ENCODE results near the gene SLC27A2.
"Not testable (repeated sequence)": the region's sequence is repeated elsewhere in the genome, so short reads cannot be mapped to it uniquely, and the experiment has no call there.

SLC27A2 gene

DNA sequence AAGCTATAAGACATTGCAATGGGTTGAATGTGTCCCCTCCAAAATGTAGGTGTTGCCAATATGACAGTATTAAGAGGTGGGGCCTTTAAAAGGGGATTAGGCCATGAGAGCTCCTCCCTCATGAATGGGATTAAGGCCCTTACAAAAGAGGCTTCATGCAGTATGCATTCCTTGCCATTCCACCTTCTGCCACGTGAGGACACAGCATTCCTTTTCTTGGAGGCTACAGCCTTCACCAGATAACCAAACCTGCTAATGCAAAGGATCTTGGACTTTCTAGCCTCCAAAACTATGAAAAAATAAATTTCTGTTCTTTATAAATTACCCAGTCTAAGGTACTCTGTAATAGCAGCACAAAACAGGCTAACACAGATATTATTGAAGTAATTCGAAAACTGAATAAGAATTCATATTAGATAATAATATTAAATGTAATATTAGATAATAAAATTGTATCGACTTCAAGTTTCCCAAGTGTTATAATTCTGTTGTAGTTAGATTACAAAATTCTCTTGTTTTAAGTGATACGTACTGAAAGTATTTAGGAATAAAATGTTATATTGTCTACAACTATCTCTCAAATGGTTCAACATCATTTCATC, 33.5 kb upstream of the SLC27A2 start:
- H3K4me3 ChIP-seq (ENCODE audit: low read depth, low read length), result no peak overlapping the region
- TF ChIP-seq, protein P1, sequence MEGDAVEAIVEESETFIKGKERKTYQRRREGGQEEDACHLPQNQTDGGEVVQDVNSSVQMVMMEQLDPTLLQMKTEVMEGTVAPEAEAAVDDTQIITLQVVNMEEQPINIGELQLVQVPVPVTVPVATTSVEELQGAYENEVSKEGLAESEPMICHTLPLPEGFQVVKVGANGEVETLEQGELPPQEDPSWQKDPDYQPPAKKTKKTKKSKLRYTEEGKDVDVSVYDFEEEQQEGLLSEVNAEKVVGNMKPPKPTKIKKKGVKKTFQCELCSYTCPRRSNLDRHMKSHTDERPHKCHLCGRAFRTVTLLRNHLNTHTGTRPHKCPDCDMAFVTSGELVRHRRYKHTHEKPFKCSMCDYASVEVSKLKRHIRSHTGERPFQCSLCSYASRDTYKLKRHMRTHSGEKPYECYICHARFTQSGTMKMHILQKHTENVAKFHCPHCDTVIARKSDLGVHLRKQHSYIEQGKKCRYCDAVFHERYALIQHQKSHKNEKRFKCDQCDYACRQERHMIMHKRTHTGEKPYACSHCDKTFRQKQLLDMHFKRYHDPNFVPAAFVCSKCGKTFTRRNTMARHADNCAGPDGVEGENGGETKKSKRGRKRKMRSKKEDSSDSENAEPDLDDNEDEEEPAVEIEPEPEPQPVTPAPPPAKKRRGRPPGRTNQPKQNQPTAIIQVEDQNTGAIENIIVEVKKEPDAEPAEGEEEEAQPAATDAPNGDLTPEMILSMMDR (IDR thresholded peaks at IDR 0.05; ENCODE audit: low read depth, low read length), result peak; percentile 64

DNA sequence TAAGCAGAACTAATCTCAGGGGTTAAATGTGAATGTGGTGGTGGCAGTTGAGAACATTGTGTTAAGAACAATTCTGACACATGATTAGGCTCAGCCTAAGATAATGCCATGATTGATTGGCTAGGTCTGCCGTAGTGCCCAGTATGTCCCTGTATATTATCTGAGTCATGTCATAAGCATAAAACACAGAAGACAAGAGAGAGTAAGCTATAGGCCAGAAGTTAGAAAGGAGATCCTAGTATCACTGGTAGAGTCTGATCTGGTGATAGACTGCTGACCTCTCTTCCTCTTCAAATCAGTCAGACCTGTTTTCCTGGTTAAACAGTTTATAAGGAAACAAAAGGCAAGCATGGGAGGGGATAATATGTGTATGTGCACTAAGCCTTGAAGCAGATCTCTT, 32.9 kb upstream of the SLC27A2 start:
- TF ChIP-seq, protein P1 (IDR thresholded peaks at IDR 0.05; ENCODE audit: low read depth, low read length), result no peak
- H3K4me3 ChIP-seq (ENCODE audit: low read depth, low read length), result no peak overlapping the region

DNA sequence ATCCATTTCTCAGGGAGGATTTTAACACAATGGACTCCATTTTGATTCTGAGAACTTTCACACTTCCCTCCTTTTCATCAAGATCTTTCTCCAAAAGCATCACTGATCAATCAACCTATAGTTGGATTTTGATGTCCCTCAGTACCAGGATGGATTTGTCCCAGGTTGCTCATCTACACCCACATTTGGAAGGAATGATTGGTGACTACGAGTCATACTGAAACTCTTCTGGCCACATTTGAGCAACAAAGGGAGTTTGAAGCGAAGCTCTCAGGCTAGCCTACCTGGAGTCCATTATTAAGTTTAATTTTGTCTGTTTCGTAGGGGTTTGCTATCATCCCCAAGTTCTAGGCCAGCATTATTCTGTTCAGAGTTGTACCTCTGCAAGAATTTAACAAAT, 31.6 kb upstream of the SLC27A2 start:
- H3K4me3 ChIP-seq (ENCODE audit: low read depth, low read length), result no peak overlapping the region
- TF ChIP-seq, protein P1 (IDR thresholded peaks at IDR 0.05; ENCODE audit: low read depth, low read length), result no peak

DNA sequence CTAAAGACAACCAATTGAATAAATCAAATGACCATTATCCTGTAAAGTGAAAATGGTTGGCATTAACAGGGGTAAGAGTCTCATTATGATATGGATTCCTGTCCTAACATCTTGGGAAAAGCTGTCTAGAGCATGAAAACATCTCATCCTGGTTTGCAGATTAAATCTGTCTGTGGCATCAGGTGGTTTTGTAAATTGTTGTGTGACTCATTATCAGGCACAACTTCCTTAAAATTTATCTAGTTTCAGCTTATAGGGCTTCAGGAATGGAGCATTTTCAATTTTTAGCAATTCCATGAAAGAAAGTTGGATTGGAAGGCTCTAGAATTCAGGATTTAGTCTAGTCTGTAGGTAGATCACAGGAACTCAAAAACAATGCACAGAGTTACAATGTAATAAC, 31.1 kb upstream of the SLC27A2 start:
- TF ChIP-seq, protein P1 (IDR thresholded peaks at IDR 0.05; ENCODE audit: low read depth, low read length), result no peak
- no peak overlapping the region for H3K4me3 ChIP-seq (ENCODE audit: low read depth, low read length)

DNA sequence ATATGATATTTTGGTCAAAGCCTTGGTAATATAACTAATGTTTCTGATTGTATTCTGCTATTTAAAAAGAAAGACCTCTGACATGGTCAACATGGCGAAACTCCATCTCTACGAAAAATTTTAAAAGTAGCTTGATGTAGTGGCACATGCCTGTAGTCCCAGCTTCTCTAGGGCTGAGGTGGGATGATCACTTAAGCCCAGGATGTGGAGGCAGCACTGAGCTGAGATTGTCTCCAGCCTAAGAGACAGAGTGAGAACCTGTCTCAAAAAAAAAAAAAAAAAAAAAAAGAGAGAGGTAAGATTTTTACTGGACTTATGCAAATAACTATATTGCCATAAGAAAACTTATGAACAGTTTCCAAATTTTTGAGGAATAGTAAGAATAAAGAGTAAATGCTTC, 30.5 kb upstream of the SLC27A2 start:
- TF ChIP-seq, protein P1 (IDR thresholded peaks at IDR 0.05; ENCODE audit: low read depth, low read length), result no peak
- no peak overlapping the region for H3K4me3 ChIP-seq (ENCODE audit: low read depth, low read length)

DNA sequence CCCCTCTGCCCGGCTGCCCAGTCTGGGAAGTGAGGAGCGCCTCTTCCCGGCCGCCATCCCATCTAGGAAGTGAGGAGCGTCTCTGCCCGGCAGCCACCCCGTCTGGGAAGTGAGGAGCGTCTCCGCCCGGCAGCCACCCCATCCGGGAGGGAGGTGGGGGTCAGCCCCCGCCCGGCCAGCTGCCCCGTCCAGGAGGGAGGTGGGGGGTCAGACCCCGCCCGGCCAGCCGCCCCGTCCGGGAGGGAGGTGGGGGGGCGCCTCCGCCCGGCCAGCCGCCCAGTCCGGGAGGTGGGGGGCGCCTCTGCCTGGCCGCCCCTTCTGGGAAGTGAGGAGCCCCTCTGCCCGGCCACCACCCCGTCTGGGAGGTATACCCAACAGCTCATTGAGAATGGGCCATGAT, 23.8 kb upstream of the SLC27A2 start:
- not testable (repeated sequence) for H3K4me3 ChIP-seq (ENCODE audit: low read depth, low read length)

DNA sequence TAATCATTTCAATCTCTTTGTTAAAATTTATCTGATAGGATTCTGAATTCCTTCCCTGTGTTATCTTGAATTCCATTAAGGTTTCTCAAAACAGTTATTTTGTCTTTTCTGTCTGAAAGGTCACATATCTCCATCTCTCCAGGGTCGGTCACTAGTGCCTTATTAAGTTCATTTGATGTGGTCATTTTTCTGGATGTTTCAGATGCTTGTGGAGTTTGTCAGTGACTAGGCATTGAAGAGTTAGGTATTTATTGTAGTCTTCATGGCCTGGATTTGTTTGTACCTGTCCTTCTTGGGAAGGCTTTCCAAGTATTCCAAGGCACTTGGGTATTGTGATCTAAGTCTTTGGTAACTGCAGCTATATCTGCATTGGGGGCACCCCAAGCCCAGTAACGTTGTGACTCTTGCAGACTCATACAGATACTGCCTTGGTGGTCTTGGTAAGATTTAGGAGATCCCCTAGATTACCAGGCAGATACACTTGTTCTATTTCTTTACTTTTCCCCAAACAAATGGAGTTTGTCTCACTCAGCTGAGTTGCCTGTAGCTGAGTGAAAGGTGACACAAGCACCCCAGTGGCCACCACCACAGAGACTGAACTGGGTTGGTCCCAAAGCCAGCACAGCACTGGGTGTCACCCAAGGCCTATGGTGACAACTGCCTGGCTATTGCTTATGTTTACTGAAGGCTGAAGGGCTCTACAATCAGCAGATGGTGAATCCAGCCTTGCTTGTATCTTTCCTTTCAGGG, 18.9 kb upstream of the SLC27A2 start:
- TF ChIP-seq, protein P1 (IDR thresholded peaks at IDR 0.05; ENCODE audit: low read depth, low read length), result no peak
- H3K4me3 ChIP-seq (ENCODE audit: low read depth, low read length), result no peak overlapping the region
